ENCODE results near the gene CFAP46.

GRCh38 chr10:132958883-132959558, 16.7 kb upstream of the CFAP46 start:
- TF ChIP-seq, protein P1, sequence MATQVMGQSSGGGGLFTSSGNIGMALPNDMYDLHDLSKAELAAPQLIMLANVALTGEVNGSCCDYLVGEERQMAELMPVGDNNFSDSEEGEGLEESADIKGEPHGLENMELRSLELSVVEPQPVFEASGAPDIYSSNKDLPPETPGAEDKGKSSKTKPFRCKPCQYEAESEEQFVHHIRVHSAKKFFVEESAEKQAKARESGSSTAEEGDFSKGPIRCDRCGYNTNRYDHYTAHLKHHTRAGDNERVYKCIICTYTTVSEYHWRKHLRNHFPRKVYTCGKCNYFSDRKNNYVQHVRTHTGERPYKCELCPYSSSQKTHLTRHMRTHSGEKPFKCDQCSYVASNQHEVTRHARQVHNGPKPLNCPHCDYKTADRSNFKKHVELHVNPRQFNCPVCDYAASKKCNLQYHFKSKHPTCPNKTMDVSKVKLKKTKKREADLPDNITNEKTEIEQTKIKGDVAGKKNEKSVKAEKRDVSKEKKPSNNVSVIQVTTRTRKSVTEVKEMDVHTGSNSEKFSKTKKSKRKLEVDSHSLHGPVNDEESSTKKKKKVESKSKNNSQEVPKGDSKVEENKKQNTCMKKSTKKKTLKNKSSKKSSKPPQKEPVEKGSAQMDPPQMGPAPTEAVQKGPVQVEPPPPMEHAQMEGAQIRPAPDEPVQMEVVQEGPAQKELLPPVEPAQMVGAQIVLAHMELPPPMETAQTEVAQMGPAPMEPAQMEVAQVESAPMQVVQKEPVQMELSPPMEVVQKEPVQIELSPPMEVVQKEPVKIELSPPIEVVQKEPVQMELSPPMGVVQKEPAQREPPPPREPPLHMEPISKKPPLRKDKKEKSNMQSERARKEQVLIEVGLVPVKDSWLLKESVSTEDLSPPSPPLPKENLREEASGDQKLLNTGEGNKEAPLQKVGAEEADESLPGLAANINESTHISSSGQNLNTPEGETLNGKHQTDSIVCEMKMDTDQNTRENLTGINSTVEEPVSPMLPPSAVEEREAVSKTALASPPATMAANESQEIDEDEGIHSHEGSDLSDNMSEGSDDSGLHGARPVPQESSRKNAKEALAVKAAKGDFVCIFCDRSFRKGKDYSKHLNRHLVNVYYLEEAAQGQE (IDR thresholded peaks at IDR 0.05; ENCODE audit: insufficient read depth in 1 of 2, low read depth in 2 of 2, low read length in 1 of 2), result no peak
- TF ChIP-seq, protein P2, sequence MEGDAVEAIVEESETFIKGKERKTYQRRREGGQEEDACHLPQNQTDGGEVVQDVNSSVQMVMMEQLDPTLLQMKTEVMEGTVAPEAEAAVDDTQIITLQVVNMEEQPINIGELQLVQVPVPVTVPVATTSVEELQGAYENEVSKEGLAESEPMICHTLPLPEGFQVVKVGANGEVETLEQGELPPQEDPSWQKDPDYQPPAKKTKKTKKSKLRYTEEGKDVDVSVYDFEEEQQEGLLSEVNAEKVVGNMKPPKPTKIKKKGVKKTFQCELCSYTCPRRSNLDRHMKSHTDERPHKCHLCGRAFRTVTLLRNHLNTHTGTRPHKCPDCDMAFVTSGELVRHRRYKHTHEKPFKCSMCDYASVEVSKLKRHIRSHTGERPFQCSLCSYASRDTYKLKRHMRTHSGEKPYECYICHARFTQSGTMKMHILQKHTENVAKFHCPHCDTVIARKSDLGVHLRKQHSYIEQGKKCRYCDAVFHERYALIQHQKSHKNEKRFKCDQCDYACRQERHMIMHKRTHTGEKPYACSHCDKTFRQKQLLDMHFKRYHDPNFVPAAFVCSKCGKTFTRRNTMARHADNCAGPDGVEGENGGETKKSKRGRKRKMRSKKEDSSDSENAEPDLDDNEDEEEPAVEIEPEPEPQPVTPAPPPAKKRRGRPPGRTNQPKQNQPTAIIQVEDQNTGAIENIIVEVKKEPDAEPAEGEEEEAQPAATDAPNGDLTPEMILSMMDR (IDR thresholded peaks at IDR 0.05), result no peak
- TF ChIP-seq POLR2AphosphoS5 (IDR thresholded peaks at IDR 0.05; ENCODE audit: low read depth, low read length) (no peak; the same call in 1 of the 2 replicates), SIN3A (IDR thresholded peaks at IDR 0.05; ENCODE audit: borderline replicate concordance, insufficient read depth, low read depth, low read length) (no peak), TCF7L2 (IDR thresholded peaks at IDR 0.05; ENCODE audit: low read depth, low read length) (no peak)

Measured in Panc1 (cell line).